ENCODE results near the gene DLAT. TPM values are rescaled to one million over a fixed set of nuclear protein-coding genes. Genes with fewer than 3 reads are reported as not detected.

The DLAT gene
- total and polyA plus RNA-seq, 4 experiments from 2014 or later: 19.4 to 33.4 (median 24.6) TPM

DNA sequence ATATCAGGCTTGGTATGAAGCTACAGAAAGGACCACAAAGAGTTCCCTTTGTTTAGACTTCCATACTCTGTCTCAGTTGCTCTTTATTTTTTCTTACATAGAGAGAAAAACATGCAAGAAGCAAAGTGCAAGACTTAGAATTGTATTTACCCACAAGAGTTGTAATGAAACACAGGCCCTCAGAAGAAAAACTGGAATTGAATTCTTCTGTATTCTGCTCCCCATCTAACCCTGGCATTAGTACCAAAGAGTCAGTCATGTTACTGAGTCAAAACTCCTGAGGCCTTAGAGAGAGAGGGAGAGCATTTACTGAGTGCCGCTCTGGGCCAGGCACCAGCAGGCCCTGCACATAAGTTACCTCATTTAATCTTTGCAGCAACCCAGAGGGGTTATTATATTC, 43.9 kb upstream of the DLAT start:
- ChIA-PET POLR2A (ENCODE audit: partially characterized antibody) (interaction anchor here (1.0 to 1.5 kb wide), 2 partner anchors 47 to 55 kb away, joined by 3 to 5 read pairs; no protein-coding TSS in a partner anchor), CTCF (ENCODE audit: partially characterized antibody) (interaction anchor here (0.6 to 3.9 kb wide), 17 partner anchors 11 to 103 kb away, joined by 3 to 119 read pairs (median 3); partner anchors contain the start of genes CFAP68 and DIXDC1)
- no peaks in the 10 kb centered on the region for H3K9me3 ChIP-seq (ENCODE audit: control insufficient read depth in 1 of 2, low read length in 2 of 2)
- Mint-ChIP-seq H3K4me1 (peaks cover 4 to 10% (median 8%) of the 10 kb centered on the region in 4 donors), H3K36me3 (no peaks in the 10 kb centered on the region), H3K9me3 (peaks cover 0 to 1% (median 0%) of the 10 kb centered on the region in 8 donors), H3K27ac (no peak overlapping the region), H3K27me3 (peaks cover 8 to 15% of the 10 kb centered on the region in 2 donors), H3K4me3 (no peak overlapping the region)
- no peak overlapping the region for H3K27ac ChIP-seq (ENCODE audit: low read depth, low read length)
- intact Hi-C loops (cut with micrococcal nuclease): no loop called here
- H3K36me3 ChIP-seq (ENCODE audit: insufficient read depth, low read length): no peaks in the 10 kb centered on the region
- DNase-seq: no peak
- peaks cover 7% of the 10 kb centered on the region for H3K4me1 ChIP-seq (ENCODE audit: insufficient read depth, low read length)
- H3K27me3 ChIP-seq (ENCODE audit: insufficient read depth, low read length): no peaks in the 10 kb centered on the region
- no peak overlapping the region for H3K4me3 ChIP-seq (ENCODE audit: low read length in 2 of 2)

- peak; percentile 35 to 57 (median 38) for DNase-seq
- intact Hi-C loops (cut with micrococcal nuclease): loop anchor here (1.0 kb wide), 2 partner anchors 51 to 103 kb away; partner anchors contain the start of genes CFAP68 and FDXACB1
- H3K4me1 ChIP-seq (ENCODE audit: insufficient read depth, low read length): peaks cover 7% of the 10 kb centered on the region
- Mint-ChIP-seq H3K4me1 (peaks cover 4 to 10% (median 8%) of the 10 kb centered on the region in 4 donors), H3K27me3 (peaks cover 8 to 15% of the 10 kb centered on the region in 2 donors), H3K9me3 (peaks cover 0 to 1% (median 0%) of the 10 kb centered on the region in 8 donors), H3K4me3 (no peak overlapping the region), H3K27ac (peak overlapping the region in 2 of 7 donors; percentile 19 to 25), H3K36me3 (no peaks in the 10 kb centered on the region)
- ChIA-PET CTCF (ENCODE audit: partially characterized antibody) (interaction anchor here (0.6 to 3.9 kb wide), 19 partner anchors 12 to 132 kb away, joined by 3 to 119 read pairs (median 3); partner anchors contain the start of genes CFAP68 and DIXDC1), POLR2A (ENCODE audit: partially characterized antibody) (interaction anchor here (1.0 to 1.5 kb wide), 2 partner anchors 48 to 55 kb away, joined by 3 to 5 read pairs; no protein-coding TSS in a partner anchor)
- H3K36me3 ChIP-seq (ENCODE audit: insufficient read depth, low read length): no peaks in the 10 kb centered on the region
- no peaks in the 10 kb centered on the region for H3K27me3 ChIP-seq (ENCODE audit: insufficient read depth, low read length)
- no peak overlapping the region for H3K27ac ChIP-seq (ENCODE audit: low read depth, low read length)
- no peaks in the 10 kb centered on the region for H3K9me3 ChIP-seq (ENCODE audit: control insufficient read depth in 1 of 2, low read length in 2 of 2)
- no peak overlapping the region for H3K4me3 ChIP-seq (ENCODE audit: low read length in 2 of 2)
These were observed 43.2 kb upstream of the DLAT start for GRCh38 chr11:111982019-111982464.

GRCh38 chr11:111982541-111983186, 42.5 kb upstream of the DLAT start:
- Histone ChIP-seq H3K36me3 (ENCODE audit: insufficient read depth, low read length) (no peaks in the 10 kb centered on the region), H3K4me3 (ENCODE audit: low read length in 2 of 2) (no peak overlapping the region), H3K9me3 (ENCODE audit: control insufficient read depth in 1 of 2, low read length in 2 of 2) (no peaks in the 10 kb centered on the region), H3K27ac (ENCODE audit: low read depth, low read length) (no peak overlapping the region), H3K27me3 (ENCODE audit: insufficient read depth, low read length) (no peaks in the 10 kb centered on the region), H3K4me1 (ENCODE audit: insufficient read depth, low read length) (peaks cover 4% of the 10 kb centered on the region)
- Mint-ChIP-seq H3K27ac (no peak overlapping the region), H3K36me3 (no peaks in the 10 kb centered on the region), H3K27me3 (peaks cover 8 to 12% of the 10 kb centered on the region in 2 donors), H3K4me1 (peaks cover 4 to 7% (median 5%) of the 10 kb centered on the region in 4 donors), H3K9me3 (peaks cover 0 to 1% (median 0%) of the 10 kb centered on the region in 8 donors), H3K4me3 (no peak overlapping the region)
- ChIA-PET POLR2A (ENCODE audit: partially characterized antibody) (interaction anchor here (1.0 to 1.5 kb wide), 2 partner anchors 48 to 56 kb away, joined by 3 to 5 read pairs; no protein-coding TSS in a partner anchor), CTCF (ENCODE audit: partially characterized antibody) (interaction anchor here (0.9 to 3.9 kb wide), 13 partner anchors 14 to 131 kb away, joined by 3 to 119 read pairs (median 3); partner anchors contain the start of gene DIXDC1)
- no peak for DNase-seq
- intact Hi-C loops (cut with micrococcal nuclease): loop anchor here (1.0 kb wide), 2 partner anchors 51 to 103 kb away; partner anchors contain the start of genes CFAP68 and FDXACB1

DNA sequence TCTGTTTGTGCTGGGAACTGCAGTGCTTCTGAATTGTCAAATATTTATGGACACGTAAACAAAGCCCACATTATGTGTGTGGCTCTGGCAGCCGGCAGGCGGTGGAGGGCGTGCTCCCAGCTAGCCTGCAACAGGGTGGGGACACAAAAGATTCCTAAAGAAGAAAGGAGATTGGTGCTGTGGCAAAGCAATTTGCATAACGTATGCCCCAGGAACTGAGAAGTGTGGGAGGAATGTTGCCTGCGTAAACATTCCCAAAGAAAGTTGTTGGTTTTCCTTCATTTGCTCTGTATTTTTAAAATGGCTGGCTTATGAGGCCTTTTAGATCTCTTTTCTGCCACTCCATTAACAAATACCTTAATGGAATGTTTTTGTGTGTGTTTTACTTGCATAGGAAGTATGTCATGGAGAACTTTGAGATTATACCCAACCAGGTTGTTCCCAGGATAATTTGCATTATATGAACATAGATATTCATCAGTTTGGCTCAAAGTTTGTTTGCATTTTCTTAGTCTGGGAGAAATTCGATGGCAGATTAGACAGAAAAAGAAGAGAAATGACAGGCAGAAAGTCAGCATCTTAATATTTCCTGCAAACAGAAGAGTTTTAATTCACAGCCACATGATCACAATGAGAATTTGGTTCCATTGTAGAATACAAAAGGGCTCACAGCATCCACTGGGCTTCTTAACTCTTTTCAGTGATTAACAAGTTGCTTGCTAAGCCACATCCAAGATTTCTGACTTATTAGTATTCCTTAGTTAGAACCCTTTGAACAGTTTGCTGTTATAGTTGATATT, 41.8 kb upstream of the DLAT start:
- ChIA-PET CTCF (ENCODE audit: partially characterized antibody) (interaction anchor here (1.2 to 3.9 kb wide), 5 partner anchors 17 to 114 kb away, joined by 3 to 119 read pairs (median 11); partner anchors contain the start of gene DIXDC1), POLR2A (ENCODE audit: partially characterized antibody) (no interaction called here)
- H3K4me3 Mint-ChIP-seq: no peak overlapping the region
- no peak overlapping the region for H3K27ac Mint-ChIP-seq
- peaks cover 0 to 1% (median 0%) of the 10 kb centered on the region in 8 donors for H3K9me3 Mint-ChIP-seq
- no peak for DNase-seq
- peaks cover 0 to under 1% (median 0%) of the 10 kb centered on the region in 4 donors for H3K4me1 Mint-ChIP-seq
- H3K27me3 Mint-ChIP-seq: peaks cover 6 to 8% of the 10 kb centered on the region in 2 donors
- no peak overlapping the region for H3K4me3 ChIP-seq (ENCODE audit: low read length in 2 of 2)
- H3K27ac ChIP-seq (ENCODE audit: low read depth, low read length): no peak overlapping the region
- H3K27me3 ChIP-seq (ENCODE audit: insufficient read depth, low read length): no peaks in the 10 kb centered on the region
- no peaks in the 10 kb centered on the region for H3K9me3 ChIP-seq (ENCODE audit: control insufficient read depth in 1 of 2, low read length in 2 of 2)
- H3K4me1 ChIP-seq (ENCODE audit: insufficient read depth, low read length): no peaks in the 10 kb centered on the region
- intact Hi-C loops (cut with micrococcal nuclease): no loop called here
- H3K36me3 ChIP-seq (ENCODE audit: insufficient read depth, low read length): no peaks in the 10 kb centered on the region
- H3K36me3 Mint-ChIP-seq: no peaks in the 10 kb centered on the region

- no peak overlapping the region for H3K27ac ChIP-seq (ENCODE audit: low read depth, low read length)
- Mint-ChIP-seq H3K27me3 (no peaks in the 10 kb centered on the region), H3K4me1 (no peaks in the 10 kb centered on the region), H3K27ac (no peak overlapping the region), H3K9me3 (peaks cover 0 to 2% (median 0%) of the 10 kb centered on the region in 8 donors), H3K4me3 (no peak overlapping the region), H3K36me3 (no peaks in the 10 kb centered on the region)
- intact Hi-C loops (cut with micrococcal nuclease): no loop called here
- H3K36me3 ChIP-seq (ENCODE audit: insufficient read depth, low read length): no peaks in the 10 kb centered on the region
- no peaks in the 10 kb centered on the region for H3K9me3 ChIP-seq (ENCODE audit: control insufficient read depth in 1 of 2, low read length in 2 of 2)
- no peaks in the 10 kb centered on the region for H3K4me1 ChIP-seq (ENCODE audit: insufficient read depth, low read length)
- ChIA-PET CTCF (ENCODE audit: partially characterized antibody) (no interaction called here), POLR2A (ENCODE audit: partially characterized antibody) (no interaction called here)
- H3K27me3 ChIP-seq (ENCODE audit: insufficient read depth, low read length): no peaks in the 10 kb centered on the region
- H3K4me3 ChIP-seq (ENCODE audit: low read length in 2 of 2): no peak overlapping the region
- DNase-seq: no peak
These were observed 38.6 kb upstream of the DLAT start for GRCh38 chr11:111986589-111986988.

DNA sequence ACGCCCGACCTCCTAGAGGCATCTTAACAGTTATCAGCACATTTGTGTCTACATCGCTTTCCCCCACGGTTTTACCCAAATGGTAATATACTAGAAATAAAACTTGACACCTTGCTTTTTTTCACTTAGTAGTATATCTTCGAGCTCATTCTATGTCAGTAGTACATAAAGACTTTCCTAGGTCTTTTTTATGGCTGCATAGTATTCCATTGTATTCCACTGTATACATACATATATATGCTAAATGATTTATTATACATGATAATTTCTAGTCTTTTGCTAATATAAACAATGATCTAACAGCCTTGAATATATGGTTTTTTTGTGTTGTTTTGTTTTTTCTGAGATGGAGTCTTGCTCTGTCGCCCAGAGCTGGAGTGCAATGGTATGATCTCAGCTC, 34.8 kb upstream of the DLAT start:
- ChIA-PET CTCF (ENCODE audit: partially characterized antibody) (no interaction called here), POLR2A (ENCODE audit: partially characterized antibody) (no interaction called here)
- H3K4me3 ChIP-seq (ENCODE audit: low read length in 2 of 2): no peak overlapping the region

More for the DNA sequence above, 34.8 kb upstream of the DLAT start:
- Mint-ChIP-seq H3K27me3 (no peaks in the 10 kb centered on the region), H3K4me1 (no peaks in the 10 kb centered on the region), H3K36me3 (peaks cover 0 to 1% of the 10 kb centered on the region in 2 donors), H3K4me3 (no peak overlapping the region), H3K9me3 (peaks cover 0 to 2% (median 0%) of the 10 kb centered on the region in 8 donors), H3K27ac (no peak overlapping the region)
- DNase-seq: no peak
- Histone ChIP-seq H3K27ac (ENCODE audit: low read depth, low read length) (no peak overlapping the region), H3K4me1 (ENCODE audit: insufficient read depth, low read length) (no peaks in the 10 kb centered on the region), H3K27me3 (ENCODE audit: insufficient read depth, low read length) (no peaks in the 10 kb centered on the region), H3K9me3 (ENCODE audit: control insufficient read depth in 1 of 2, low read length in 2 of 2) (no peaks in the 10 kb centered on the region), H3K36me3 (ENCODE audit: insufficient read depth, low read length) (no peaks in the 10 kb centered on the region)
- intact Hi-C loops (cut with micrococcal nuclease): no loop called here

Measured in CD4-positive, alpha-beta memory T cell (primary cell).